Stimulated activated naive CD8-positive, alpha-beta T cell treated with anti-CD3 and anti-CD28 coated beads, Interleukin-15, Interleukin-2, amounts not matched to agents 100 ng/mL and 50 ng/mL, for 24 hours (primary cell): Measurements from ENCODE around the gene BABAM1.

Experiments
- H3K27ac Mint-ChIP-seq: one replicate; pipeline ENCODE4 v1.8.0; 2021; ENCODE audit warnings: mild to moderate bottlenecking, mixed read lengths
- H3K27me3 Mint-ChIP-seq: one replicate; pipeline ENCODE4 v1.8.0; 2021; ENCODE audit warnings: mixed read lengths
- H3K36me3 Mint-ChIP-seq: one replicate; pipeline ENCODE4 v1.8.0; 2021; ENCODE audit warnings: low read depth, mixed read lengths
- H3K4me1 Mint-ChIP-seq: one replicate; pipeline ENCODE4 v1.8.0; 2021; ENCODE audit warnings: low read depth, mixed read lengths
- H3K4me3 Mint-ChIP-seq: one replicate; pipeline ENCODE4 v1.8.0; 2021; ENCODE audit warnings: mild to moderate bottlenecking, mixed read lengths
- H3K9me3 Mint-ChIP-seq: one replicate; pipeline ENCODE4 v1.8.0; 2021; ENCODE audit warnings: mixed read lengths

BABAM1 gene

GRCh38 chr19:17237747-17238706 lies 29.2 kb upstream of the BABAM1 start:
- Mint-ChIP-seq H3K4me3 (no peak overlapping the region), H3K9me3 (no peaks in the 10 kb centered on the region), H3K4me1 (peaks cover 9% of the 10 kb centered on the region), H3K27ac (no peak overlapping the region), H3K36me3 (no peaks in the 10 kb centered on the region), H3K27me3 (no peaks in the 10 kb centered on the region)

DNA sequence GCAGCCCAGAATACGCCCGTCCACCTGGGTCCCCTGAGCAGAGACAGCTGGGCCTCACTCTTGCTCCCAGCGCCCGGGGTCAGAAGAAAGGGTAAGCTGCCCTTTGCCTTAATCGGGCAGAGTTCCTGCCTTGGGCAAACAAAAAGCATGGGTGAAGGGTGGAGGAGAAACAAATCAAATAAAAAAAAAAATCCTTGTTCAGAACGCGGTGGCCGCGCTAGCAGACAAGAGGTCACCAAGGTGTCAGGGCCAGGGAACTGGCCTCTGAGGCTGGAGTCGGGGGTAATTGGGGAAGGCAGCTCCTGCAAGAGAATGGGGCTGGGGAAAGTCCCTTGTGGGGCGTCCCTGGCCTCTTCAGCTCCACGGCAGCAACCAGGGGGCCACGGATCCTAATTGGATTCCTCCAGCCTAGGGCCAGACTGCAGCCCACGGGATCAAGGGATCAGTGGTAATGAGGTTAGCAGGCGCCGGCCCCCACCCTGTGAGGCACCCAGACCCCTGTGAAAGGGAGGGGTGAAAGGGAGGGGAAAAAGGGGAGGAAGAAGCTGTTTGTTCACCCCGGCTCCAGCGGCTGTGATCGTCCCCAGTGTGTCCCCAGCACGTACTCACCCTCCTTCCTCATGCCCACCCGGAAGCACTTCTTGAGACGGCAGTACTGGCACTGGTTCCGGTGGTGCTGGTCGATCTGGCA lies 27.0 kb upstream of the BABAM1 start:
- Mint-ChIP-seq H3K4me3 (no peak overlapping the region), H3K27ac (no peak overlapping the region), H3K27me3 (no peaks in the 10 kb centered on the region), H3K4me1 (no peaks in the 10 kb centered on the region), H3K9me3 (no peaks in the 10 kb centered on the region), H3K36me3 (no peaks in the 10 kb centered on the region)

DNA sequence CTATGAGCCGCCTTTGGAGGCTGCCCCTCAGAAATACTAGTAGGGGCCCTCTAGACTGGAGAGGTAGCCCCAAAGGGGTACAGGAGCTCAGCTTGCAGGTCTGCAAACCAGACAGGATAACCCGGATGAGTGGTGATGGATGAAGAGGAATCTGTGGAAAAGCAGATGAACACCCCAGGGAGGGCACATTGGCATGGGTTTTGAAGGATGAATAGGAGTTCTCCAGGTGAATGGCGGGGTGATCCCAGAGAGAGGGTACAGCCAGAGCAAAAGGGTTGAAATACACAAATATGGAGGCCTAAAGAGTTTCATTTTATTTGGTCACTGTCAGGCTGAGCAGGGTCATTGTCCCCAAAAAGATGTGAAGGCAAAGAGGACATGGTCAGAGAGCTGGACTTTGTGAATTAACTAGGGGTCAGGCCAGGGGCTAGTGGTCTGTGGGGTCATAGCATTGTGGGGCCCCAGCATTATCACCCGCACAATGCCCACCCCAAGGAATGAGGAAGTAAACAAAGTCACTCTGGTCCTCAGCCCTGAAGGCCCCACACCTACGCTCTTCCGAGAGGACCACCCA lies 26.3 kb upstream of the BABAM1 start:
- Mint-ChIP-seq H3K9me3 (no peaks in the 10 kb centered on the region), H3K4me3 (no peak overlapping the region), H3K4me1 (no peaks in the 10 kb centered on the region), H3K36me3 (no peaks in the 10 kb centered on the region), H3K27me3 (no peaks in the 10 kb centered on the region), H3K27ac (no peak overlapping the region)

GRCh38 chr19:17242431-17243208 lies 24.6 kb upstream of the BABAM1 start:
- Mint-ChIP-seq H3K9me3 (no peaks in the 10 kb centered on the region), H3K36me3 (no peaks in the 10 kb centered on the region), H3K4me3 (no peak overlapping the region), H3K4me1 (peaks cover 8% of the 10 kb centered on the region), H3K27me3 (no peaks in the 10 kb centered on the region), H3K27ac (no peak overlapping the region)

GRCh38 chr19:17243211-17243829 lies 23.9 kb upstream of the BABAM1 start:
- no peaks in the 10 kb centered on the region for H3K36me3 Mint-ChIP-seq
- peaks cover 8% of the 10 kb centered on the region for H3K4me1 Mint-ChIP-seq
- H3K27me3 Mint-ChIP-seq, result no peaks in the 10 kb centered on the region
- H3K9me3 Mint-ChIP-seq, result no peaks in the 10 kb centered on the region
- no peak overlapping the region for H3K27ac Mint-ChIP-seq
- no peak overlapping the region for H3K4me3 Mint-ChIP-seq

- Mint-ChIP-seq H3K4me1 (peaks cover 8% of the 10 kb centered on the region), H3K4me3 (peak overlapping the region; percentile 54), H3K27ac (no peak overlapping the region), H3K9me3 (no peaks in the 10 kb centered on the region), H3K36me3 (no peaks in the 10 kb centered on the region), H3K27me3 (no peaks in the 10 kb centered on the region)
Measured at GRCh38 chr19:17243830-17244617, 23.2 kb upstream of the BABAM1 start.

GRCh38 chr19:17244618-17245534 lies 22.4 kb upstream of the BABAM1 start:
- Mint-ChIP-seq H3K9me3 (no peaks in the 10 kb centered on the region), H3K27me3 (no peaks in the 10 kb centered on the region), H3K36me3 (no peaks in the 10 kb centered on the region), H3K4me3 (peak overlapping the region; percentile 54), H3K4me1 (peaks cover 8% of the 10 kb centered on the region), H3K27ac (no peak overlapping the region)

- H3K27me3 Mint-ChIP-seq, result no peaks in the 10 kb centered on the region
- H3K4me3 Mint-ChIP-seq, result peak within 1 kb of the TSS; percentile 81
- peak within 1 kb of the TSS; percentile 75 for H3K27ac Mint-ChIP-seq
- H3K36me3 Mint-ChIP-seq, result no peaks in the 10 kb centered on the region
- H3K4me1 Mint-ChIP-seq, result peaks cover 8% of the 10 kb centered on the region
- H3K9me3 Mint-ChIP-seq, result no peaks in the 10 kb centered on the region
Measured at GRCh38 chr19:17245535-17245984, 21.7 kb upstream of the BABAM1 start, which contains the start of gene NR2F6. Gene NR2F6, minus strand, starts transcription at chr19:17245919. Its CDS starts 699 bp downstream, at chr19:17245220.

GRCh38 chr19:17246681-17247425 lies 20.4 kb upstream of the BABAM1 start:
- H3K36me3 Mint-ChIP-seq, result no peaks in the 10 kb centered on the region
- H3K27ac Mint-ChIP-seq, result no peak overlapping the region
- H3K9me3 Mint-ChIP-seq, result no peaks in the 10 kb centered on the region
- H3K4me3 Mint-ChIP-seq, result peak overlapping the region; percentile 12
- no peaks in the 10 kb centered on the region for H3K27me3 Mint-ChIP-seq
- peaks cover 8% of the 10 kb centered on the region for H3K4me1 Mint-ChIP-seq

DNA sequence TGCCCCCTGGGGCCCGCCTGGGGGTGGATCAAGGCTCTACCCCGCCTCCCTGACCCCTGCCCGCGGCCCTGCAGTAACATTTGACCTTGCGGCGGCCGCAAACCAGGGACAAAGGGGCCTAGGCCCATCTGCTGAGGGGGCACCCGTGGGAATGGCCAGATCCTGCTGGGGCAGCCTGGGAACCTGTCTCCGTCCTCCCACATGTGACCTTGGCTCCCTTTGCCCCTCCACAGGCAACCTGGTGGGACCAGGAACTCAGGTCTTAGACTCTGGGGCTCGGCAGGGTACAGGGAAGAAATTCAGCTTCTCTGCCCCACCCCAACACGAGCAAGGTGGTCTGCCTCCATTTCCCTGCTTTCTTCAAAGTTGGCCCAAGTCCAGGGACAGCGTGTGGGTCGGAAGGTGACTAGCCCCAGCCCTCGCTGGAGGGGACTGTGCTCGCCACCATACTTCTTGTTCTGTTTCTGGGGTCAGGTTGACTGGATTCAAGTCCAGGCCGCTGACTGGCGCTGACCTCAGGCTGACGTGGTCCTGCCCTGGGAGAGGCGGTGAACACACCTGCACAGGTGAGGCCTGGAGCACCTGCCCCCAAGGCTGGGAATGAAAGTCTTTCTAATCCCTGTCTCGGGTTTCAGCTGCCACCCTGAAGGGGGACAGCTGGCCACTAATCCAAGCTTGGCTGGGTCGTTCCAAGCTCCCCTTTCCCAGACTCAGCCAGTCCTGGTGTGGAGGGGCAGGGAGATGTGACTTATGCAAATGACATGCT lies 19.0 kb upstream of the BABAM1 start:
- Mint-ChIP-seq H3K27me3 (no peaks in the 10 kb centered on the region), H3K27ac (no peak overlapping the region), H3K4me1 (peaks cover 8% of the 10 kb centered on the region), H3K9me3 (no peaks in the 10 kb centered on the region), H3K4me3 (no peak overlapping the region), H3K36me3 (no peaks in the 10 kb centered on the region)

GRCh38 chr19:17249887-17250548 lies 17.2 kb upstream of the BABAM1 start:
- Mint-ChIP-seq H3K27ac (no peak overlapping the region), H3K9me3 (no peaks in the 10 kb centered on the region), H3K4me1 (peaks cover 8% of the 10 kb centered on the region)

More at GRCh38 chr19:17249887-17250548, 17.2 kb upstream of the BABAM1 start:
- H3K36me3 Mint-ChIP-seq, result no peaks in the 10 kb centered on the region
- no peaks in the 10 kb centered on the region for H3K27me3 Mint-ChIP-seq
- H3K4me3 Mint-ChIP-seq, result no peak overlapping the region
